GM19438 (cell line): ENCODE results near the gene SMAD6.
"Not testable (repeated sequence)": the region's sequence is repeated elsewhere in the genome, so short reads cannot be mapped to it uniquely, and the experiment has no call there.

Experiments
- ATAC-seq: cut with Tn5 transposase; IDR thresholded peaks from one replicate; pipeline ENCODE4 v1.9.1; 2021; ENCODE audit warnings: low read depth; ENCODE audit not compliant: unreplicated experiment

The SMAD6 gene

GRCh38 chr15:66674756-66675155, 27.3 kb upstream of the SMAD6 start:
- ATAC-seq, result no peak

- no peak for ATAC-seq
Measured at GRCh38 chr15:66675446-66675845, 26.6 kb upstream of the SMAD6 start.

DNA sequence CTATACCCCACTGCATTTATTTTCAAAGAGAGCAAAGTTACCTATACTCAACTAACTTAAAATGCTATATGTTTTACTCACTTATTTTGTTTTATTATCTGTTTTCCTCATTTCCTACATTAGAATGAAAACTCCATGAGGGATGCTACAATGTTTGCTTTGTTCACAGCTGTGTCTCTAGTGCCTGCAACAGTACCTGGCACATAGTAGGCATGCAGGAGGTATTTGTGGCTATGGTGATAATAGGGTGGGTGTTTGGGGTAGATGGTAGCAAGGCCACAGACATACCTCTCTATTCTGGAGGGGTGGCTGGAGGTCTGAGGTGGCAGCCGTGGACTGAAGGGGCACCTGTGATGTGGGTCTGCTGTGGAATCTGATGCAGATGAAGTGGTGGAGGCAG, 24.7 kb upstream of the SMAD6 start:
- ATAC-seq, result no peak

DNA sequence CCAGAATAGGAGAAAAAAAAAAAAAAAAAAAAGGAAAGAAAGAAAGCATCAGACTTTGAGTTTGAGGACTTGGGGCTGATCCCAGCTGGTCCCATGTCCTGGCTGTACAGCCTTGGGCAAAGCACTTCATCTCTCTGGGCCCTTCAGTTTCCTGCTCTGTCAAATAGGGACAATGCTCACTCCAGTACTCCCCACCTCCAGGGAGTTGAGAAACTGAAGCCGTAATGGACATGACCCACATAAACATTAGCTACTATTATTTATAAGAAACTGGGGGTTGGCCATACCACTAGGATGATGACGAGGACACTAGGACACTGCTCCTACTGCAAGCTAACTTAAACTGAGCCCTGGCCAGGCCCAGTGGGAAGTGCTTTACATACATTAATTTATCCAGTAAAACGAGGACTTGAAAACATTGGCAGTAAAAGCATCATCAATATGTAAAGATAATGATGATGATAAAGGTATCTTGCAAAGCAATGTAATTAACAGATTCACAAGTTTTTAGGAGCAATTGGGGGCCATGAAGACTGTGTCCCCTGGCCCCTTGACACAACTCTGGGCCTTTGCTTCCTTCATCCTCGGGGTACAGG, 22.9 kb upstream of the SMAD6 start:
- ATAC-seq, result no peak

GRCh38 chr15:66679657-66680108, 22.4 kb upstream of the SMAD6 start:
- ATAC-seq, result no peak

- ATAC-seq, result no peak
Measured at GRCh38 chr15:66680502-66680901, 21.5 kb upstream of the SMAD6 start.

DNA sequence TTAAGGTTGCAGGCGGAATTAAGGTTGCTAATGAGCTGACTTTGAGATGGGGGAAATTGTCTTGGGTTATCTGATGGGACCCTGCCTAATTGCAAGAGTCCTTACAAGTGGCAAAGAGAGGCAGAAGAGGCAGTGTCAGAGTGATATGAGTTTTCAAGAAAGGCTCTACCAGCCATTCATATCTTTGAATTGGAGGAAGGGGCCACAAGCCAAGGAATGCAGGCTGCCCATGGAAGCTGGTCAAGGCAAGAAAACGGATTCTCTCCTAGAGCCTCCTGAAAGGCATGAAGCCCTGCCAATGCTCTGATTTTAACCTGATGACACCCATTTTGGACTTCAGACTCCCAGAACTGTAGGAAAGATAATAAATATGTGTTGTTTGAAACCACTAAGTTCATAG, 20.6 kb upstream of the SMAD6 start:
- ATAC-seq, result no peak

GRCh38 chr15:66682246-66682645, 19.8 kb upstream of the SMAD6 start:
- ATAC-seq, result no peak

DNA sequence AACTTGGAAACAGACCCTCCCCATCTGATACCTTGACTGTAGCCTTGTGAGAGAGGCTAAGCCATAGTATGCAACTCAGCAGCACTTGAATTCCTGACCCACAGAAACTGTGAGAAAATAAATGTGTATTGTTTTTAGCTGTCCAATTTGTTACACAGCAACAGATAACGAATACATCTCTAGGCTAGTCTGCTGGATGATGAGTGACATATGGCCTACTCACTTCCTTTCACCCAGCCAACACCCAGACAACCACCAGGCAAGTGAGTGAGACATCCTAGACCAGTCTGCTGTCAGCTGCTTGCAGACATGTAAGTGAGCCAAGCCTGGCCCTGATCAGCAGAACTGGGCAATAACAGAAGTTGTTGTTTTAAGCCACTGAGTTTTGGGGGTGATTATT, 19.2 kb upstream of the SMAD6 start:
- ATAC-seq, result no peak

DNA sequence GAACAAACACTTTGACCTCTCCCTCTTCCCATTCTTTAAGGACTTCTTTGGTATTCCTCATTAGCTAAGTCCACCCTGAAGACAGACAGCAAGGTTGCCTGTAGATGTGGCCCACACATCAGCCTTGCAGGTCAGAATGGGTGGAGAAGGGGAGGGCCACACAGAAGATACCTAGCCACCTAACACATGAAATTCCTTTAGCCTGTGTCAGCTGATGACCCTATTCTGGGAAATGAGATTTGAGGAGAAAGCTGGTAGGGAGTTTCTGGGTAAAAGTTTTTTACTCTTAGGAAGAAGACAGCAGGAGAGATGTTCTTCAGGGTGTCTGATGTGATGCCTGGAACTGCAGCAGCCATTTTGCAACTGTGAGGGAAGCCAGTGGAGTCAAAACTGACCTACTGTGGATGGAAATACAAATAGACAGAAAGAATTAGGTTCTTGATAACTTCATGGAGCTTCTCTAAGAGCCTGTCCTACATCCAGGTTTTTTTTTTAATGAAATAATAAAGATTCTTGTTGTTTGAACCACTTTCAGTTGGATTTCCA, 17.8 kb upstream of the SMAD6 start:
- ATAC-seq, result no peak

DNA sequence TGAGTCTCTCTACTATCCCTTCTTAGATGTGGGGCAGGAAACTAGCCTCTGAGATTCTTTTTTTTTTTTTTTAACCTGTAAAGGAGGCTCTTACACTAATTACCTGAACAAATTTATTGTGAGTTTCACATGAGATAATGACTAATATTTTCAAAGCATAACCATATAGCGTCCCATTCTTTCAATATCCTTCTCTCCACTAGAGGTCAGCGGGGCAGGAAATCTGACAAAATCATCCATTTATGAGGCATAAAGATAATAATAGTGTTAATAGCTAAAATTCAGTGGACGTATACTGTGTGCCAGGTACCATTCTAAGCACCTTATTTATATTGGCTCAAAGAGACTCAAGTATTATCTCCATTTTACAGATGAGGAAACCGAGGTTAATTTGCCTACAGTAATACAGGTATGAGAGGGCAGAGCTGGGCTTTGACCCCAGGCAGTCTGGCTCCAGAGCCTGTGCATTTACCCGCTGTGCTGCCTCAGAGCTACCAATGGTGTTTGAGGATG, 16.3 kb upstream of the SMAD6 start:
- ATAC-seq, result no peak

DNA sequence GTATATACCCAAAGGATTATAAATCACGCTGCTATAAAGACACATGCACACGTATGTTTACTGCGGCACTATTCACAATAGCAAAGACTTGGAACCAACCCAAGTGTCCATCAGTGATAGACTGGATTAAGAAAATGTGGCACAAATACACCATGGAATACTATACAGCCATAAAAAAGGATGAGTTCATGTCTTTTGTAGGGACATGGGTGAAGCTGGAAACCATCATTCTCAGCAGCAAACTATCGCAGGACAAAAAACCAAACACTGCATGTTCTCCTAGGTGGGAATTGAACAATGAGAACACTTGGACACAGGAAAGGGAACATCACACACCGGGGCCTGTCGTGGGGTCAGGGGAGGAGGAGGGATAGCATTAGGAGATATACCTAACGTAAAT, 11.1 kb upstream of the SMAD6 start:
- not testable (repeated sequence) for ATAC-seq

- no peak for ATAC-seq
Measured at GRCh38 chr15:66691727-66692126, 10.3 kb upstream of the SMAD6 start.

- no peak for ATAC-seq
Measured at GRCh38 chr15:66692391-66692790, 9.6 kb upstream of the SMAD6 start.

GRCh38 chr15:66692808-66693596, 9.0 kb upstream of the SMAD6 start:
- ATAC-seq, result peak; percentile 58

- no peak for ATAC-seq
Measured at GRCh38 chr15:66696770-66697169, 5.3 kb upstream of the SMAD6 start.

GRCh38 chr15:66698318-66698961, 3.6 kb upstream of the SMAD6 start:
- ATAC-seq, result no peak

DNA sequence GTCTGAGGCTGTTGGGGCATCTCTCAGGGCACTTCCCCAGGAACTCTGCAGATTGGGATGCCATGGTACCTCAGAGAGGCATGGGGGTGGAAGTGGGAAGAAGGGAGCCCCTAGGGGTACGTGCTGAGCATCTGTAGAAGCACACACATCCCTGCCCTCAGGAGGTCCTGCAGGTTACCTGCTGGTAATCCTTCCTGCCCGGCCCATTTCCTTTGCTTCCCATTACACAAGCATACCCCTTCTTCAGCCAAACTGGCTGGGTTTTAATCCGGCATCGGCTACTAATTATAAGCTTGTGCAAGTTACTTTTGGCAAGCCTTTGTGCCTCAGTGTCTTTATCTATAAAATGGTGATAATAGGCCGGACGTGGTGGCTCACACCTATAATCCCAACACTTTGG, 3.1 kb upstream of the SMAD6 start:
- ATAC-seq, result no peak

DNA sequence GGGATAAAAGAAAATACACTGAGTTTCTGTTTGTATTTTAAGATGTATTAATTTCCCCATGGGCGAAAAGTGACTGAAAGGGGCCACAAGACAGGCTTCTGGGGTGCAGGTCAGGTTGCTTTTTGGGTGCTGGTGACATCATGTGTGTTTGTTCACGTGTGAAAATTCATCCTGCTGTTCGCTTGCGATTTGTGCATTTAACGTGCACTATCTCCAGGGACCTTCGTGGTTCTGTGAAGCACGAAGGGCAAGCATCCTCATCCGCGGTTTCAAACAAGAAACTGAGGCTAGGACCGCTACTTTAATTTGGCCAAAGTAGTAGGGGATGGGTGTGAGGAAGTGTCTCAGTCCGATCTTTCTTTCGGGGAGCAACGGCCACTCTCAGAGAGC, 1.6 kb upstream of the SMAD6 start:
- ATAC-seq, result no peak

DNA sequence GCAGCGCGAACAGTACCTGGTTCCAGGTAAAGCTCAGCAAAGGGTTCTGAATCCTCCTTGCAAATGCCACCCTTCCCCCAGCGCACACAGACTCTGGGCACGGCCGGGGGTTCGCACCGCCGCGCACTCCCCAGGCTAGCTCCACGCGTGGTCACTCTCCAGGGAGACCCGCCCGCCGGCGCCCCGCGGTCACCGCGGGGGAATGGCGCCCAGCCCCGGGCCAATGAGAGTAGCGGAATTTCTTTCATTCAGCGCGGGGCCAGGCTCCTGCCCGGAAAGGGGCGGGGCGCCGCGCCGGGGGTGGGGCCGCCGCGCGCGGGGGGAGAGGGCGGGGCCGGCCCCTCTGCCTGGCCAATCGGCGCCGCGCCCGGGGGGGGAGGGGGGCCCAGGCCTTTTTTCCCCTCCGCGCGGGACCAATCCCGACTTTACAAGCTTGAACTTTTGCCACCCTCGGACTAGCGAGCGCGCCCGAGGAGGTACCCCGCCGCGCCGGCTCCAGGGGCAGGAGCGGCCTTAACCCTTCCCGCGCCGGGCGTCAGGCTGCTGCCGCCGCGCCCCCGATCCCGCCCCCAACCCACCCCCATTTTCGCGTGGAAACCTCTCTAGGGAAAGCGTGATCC, 1.1 kb upstream of the SMAD6 start:
- ATAC-seq, result peak; percentile 55
